Endothelial cell of umbilical vein (primary cell): ENCODE data around the gene SPAG16.

Experiments used
- CTCF ChIP-seq, 2 donors: IDR thresholded peaks; 1 replicate in 1 of 2; 2 replicates in 1 of 2; pipeline ENCODE4 v1.5.1; 2011; ENCODE audit warnings: low read length in 2 of 2, mild to moderate bottlenecking in 2 of 2, moderate library complexity in 2 of 2, control low read depth in 1 of 2, inconsistent platforms in 1 of 2, low read depth in 1 of 2; ENCODE audit not compliant: insufficient read depth in 1 of 2; ENCODE audit errors: extremely low read depth in 1 of 2
- EZH2 ChIP-seq: IDR thresholded peaks from 2 replicates; pipeline ENCODE4 v1.6.1; 2012; ENCODE audit warnings: borderline replicate concordance, low read depth, mild to moderate bottlenecking, moderate library complexity, low read length, inconsistent platforms; ENCODE audit not compliant: severe bottlenecking
- FOS ChIP-seq: IDR thresholded peaks from 2 replicates; pipeline ENCODE4 v1.6.1; 2011; ENCODE audit warnings: mild to moderate bottlenecking, low read length, moderate library complexity, borderline replicate concordance; ENCODE audit not compliant: insufficient read depth
- GATA2 ChIP-seq: IDR thresholded peaks from 2 replicates; pipeline ENCODE4 v1.7.0; 2011; ENCODE audit warnings: low read depth, mild to moderate bottlenecking, moderate library complexity, mixed read lengths, low read length; ENCODE audit not compliant: insufficient read length, insufficient read depth
- JUN ChIP-seq: IDR thresholded peaks from 2 replicates; pipeline ENCODE4 v1.6.1; 2011; ENCODE audit warnings: borderline replicate concordance, low read depth; ENCODE audit not compliant: insufficient read length, insufficient read depth
- MAX ChIP-seq: IDR thresholded peaks from 2 replicates; pipeline ENCODE4 v1.6.1; 2011; ENCODE audit not compliant: insufficient read depth, insufficient read length
- MYC ChIP-seq: IDR thresholded peaks from one replicate; pipeline ENCODE4 v1.6.1; 2011; ENCODE audit warnings: mild to moderate bottlenecking, low read depth, low read length
- POLR2A ChIP-seq: IDR thresholded peaks from 2 replicates; pipeline ENCODE4 v1.6.1; 2012; ENCODE audit warnings: low read depth, mild to moderate bottlenecking, control low read depth, low read length
- POLR2AphosphoS5 ChIP-seq: IDR thresholded peaks from 2 replicates; pipeline ENCODE4 v1.6.1; 2012; ENCODE audit warnings: low read depth, mild to moderate bottlenecking, control low read depth, low read length, moderate library complexity; ENCODE audit not compliant: insufficient read depth

- TF ChIP-seq MAX (no peak), CTCF (IDR thresholded peaks at IDR 0.05; ENCODE audit: extremely low read depth in 1 of 2, insufficient read depth in 1 of 2, low read depth in 1 of 2, low read length in 2 of 2) (no peak), POLR2A (no peak), POLR2AphosphoS5 (no peak), EZH2 (no peak), GATA2 (no peak), JUN (no peak), MYC (no peak), FOS (no peak)
These were observed 601.2 kb downstream of the SPAG16 start for GRCh38 chr2:213885485-213885884.
